Testis (tissue), 2 donors: Measurements from ENCODE around the gene AFP.

ENCODE experiments used
- CTCF ChIP-seq, 3 experiments: fragments of 450-650 bp in 2 of 3; fragments of 200-600 bp in 1 of 3; sonication (generic) in 1 of 3; IDR thresholded peaks; one replicate each; pipeline ENCODE4 v1.5.1; 2016 to 2019; ENCODE audit warnings: antibody characterized with exemption in 3 of 3, mild to moderate bottlenecking in 2 of 3, moderate library complexity in 1 of 3
- POLR2A ChIP-seq: fragments of 450-650 bp; IDR thresholded peaks from one replicate; pipeline ENCODE4 v1.6.1; 2017; ENCODE audit warnings: antibody characterized with exemption, mild to moderate bottlenecking, moderate library complexity

GRCh38 chr4:73426666-73427065, 9.4 kb upstream of the AFP start:
- TF ChIP-seq CTCF (IDR thresholded peaks at IDR 0.05) = no peak
- no peak for TF ChIP-seq POLR2A
